COLO668 (cell line): ENCODE data around the gene SNPH.
A peak's percentile ranks its signal among the peaks of the same experiment; 100 is the strongest.

Source experiments
- DNase-seq: peaks from one replicate; lab custom pipeline; 2025; ENCODE audit not compliant: unreplicated experiment; lab: John Stamatoyannopoulos, UW

SNPH gene

GRCh38 chr20:1323256-1323655 lies 57.2 kb downstream of the SNPH start:
- DNase-seq, result no peak

GRCh38 chr20:1323830-1324597 lies 57.9 kb downstream of the SNPH start:
- no peak for DNase-seq

- no peak for DNase-seq
Observed at GRCh38 chr20:1324598-1325172, 58.6 kb downstream of the SNPH start.

GRCh38 chr20:1325173-1326030 lies 59.3 kb downstream of the SNPH start:
- DNase-seq, result peak; percentile 99

- no peak for DNase-seq
Observed at GRCh38 chr20:1326031-1326930, 60.2 kb downstream of the SNPH start.

- no peak for DNase-seq
Observed at GRCh38 chr20:1327241-1327653, 61.2 kb downstream of the SNPH start.

GRCh38 chr20:1327827-1328679 lies 62.0 kb downstream of the SNPH start:
- peak; percentile 26 for DNase-seq

GRCh38 chr20:1328680-1329330 lies 62.7 kb downstream of the SNPH start, which contains the start of gene SDCBP2:
TSS of gene SDCBP2 (minus strand) at chr20:1329139. CDS start at chr20:1320416, 8,723 bp downstream.
- DNase-seq, result peak; percentile 87

GRCh38 chr20:1330075-1330830 lies 64.2 kb downstream of the SNPH start:
- DNase-seq, result no peak

- DNase-seq, result no peak
Observed at GRCh38 chr20:1331101-1331500, 65.0 kb downstream of the SNPH start.

GRCh38 chr20:1331801-1332453 lies 65.8 kb downstream of the SNPH start:
- DNase-seq, result no peak

GRCh38 chr20:1332749-1333300 lies 66.7 kb downstream of the SNPH start:
- no peak for DNase-seq

GRCh38 chr20:1333462-1334369 lies 67.6 kb downstream of the SNPH start:
- DNase-seq, result no peak

GRCh38 chr20:1334370-1334731 lies 68.3 kb downstream of the SNPH start:
- no peak for DNase-seq

- DNase-seq, result no peak
Observed at GRCh38 chr20:1334761-1335160, 68.7 kb downstream of the SNPH start.

- DNase-seq, result no peak
Observed at GRCh38 chr20:1335961-1336698, 70.0 kb downstream of the SNPH start.
